Ecto neural progenitor cell (in vitro differentiated cells): ENCODE measurements around the gene ANKMY1.
A peak's percentile ranks its signal among the peaks of the same experiment; 100 is the strongest.
"Not testable (repeated sequence)": the region's sequence is repeated elsewhere in the genome, so short reads cannot be mapped to it uniquely, and the experiment has no call there.

Experiments used
- DNase-seq: peaks from one replicate; pipeline ENCODE4 v3.0.0-alpha.2; 2018; ENCODE audit warnings: low spot score

The ANKMY1 gene

DNA sequence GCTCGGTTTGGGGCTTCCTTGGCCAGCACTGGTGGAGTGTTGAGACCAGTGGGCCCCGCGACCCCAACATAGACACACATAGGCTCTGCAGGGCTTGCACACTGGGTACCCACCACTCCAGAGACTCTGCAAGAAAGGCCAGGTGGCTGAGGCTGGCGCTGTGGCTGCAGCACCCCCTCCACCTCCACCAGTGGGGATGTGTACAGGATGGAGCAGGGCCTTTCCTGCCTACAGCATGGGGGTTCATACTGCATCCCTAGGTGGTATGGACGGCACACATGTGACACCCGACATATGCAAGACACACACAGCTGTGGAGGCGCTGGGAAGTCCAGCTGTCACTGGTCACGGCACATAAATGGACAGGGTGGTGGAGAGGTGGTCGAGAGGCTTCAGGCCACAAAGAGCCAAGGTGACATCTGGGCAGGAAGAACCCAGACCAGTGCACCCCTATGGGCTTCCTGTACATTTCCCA, 11.8 kb upstream of the ANKMY1 start:
- no peak for DNase-seq

GRCh38 chr2:240568678-240569522, 11.1 kb upstream of the ANKMY1 start:
- no peak for DNase-seq

- DNase-seq = peak; percentile 70
Observed at GRCh38 chr2:240567872-240568677, 10.3 kb upstream of the ANKMY1 start, which contains the start of gene RNPEPL1. Gene RNPEPL1 (plus strand): TSS chr2:240568484. CDS start chr2:240568587, 103 bp downstream.

DNA sequence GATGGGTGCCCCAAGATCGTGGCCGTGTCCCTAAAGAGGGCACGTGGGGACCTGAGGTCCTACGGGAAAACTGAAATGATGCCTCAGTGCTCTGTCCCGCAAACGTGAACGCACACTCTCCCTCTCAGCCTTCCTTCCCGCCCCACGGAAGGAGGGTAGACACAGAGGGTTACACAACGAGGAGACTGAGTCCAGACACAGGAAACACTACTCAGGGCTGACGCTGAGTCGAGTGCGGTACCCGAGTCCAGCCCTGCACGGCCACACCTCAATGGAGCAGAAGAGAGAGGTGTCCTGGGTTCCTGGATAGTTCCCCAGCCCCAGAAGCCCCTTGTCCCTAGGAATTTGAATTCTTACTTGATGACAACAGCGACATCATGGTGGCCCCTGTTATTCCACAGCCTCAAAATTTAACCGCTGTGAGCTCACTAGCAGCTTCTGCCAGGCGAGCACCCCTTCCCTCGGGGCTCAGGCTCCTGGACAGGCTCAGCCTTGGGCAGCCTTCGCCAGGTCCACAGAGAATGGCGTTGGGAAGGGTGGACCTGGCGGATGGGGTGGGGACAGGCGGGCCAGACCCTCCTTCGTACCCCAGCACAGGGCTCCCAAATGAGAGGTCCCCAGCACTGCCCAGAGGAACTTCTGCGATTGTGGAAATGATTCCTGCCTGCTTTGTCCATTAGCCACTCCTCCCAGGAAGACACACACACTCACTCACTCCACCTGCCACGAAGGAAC, 9.5 kb upstream of the ANKMY1 start:
- DNase-seq = no peak

GRCh38 chr2:240566203-240567136, 8.7 kb upstream of the ANKMY1 start:
- DNase-seq = peak; percentile 90

DNA sequence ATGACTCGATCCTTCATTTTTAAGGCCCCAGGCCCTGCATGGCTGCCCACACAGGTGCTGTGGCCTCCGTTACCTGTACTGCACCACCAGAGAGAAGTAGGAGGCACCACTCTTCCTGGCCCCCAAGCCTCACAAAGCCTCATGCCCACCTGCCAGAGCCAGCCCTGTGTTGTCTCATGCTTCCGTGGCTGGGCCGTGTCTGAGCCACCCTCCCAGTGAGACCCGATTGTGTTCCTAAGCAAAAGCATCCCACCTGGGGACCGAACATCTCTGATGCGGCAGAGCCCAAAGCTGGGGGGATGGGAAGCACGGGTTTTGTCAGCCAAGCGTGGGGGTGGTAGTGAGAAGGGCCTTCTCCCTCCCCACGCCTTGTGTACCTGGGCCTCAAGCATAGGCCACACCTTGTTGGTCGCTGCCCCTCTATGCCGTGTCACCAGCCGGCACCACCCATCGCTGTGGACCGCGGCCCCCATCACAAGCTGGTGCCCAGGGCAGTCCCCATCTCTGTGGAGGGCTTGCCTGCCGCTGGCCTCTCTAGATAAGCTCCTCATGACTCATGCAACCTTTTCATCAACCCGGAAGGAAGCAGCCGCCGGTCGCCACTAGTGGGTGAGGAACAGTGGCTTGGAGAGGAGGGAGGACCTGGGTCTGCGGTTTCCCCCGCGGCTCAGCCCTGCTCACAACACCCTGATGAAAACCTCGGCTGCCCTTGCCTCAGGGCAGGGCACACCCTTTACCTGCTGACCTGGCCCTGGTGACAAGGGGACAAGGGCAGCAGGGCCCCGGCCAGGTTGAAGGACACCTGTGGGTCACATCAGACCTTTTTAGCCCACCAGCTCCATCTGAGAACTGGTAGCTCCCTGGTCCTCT, 7.8 kb upstream of the ANKMY1 start:
- DNase-seq = no peak

- DNase-seq = peak; percentile 40
Observed at GRCh38 chr2:240564561-240565332, 7.0 kb upstream of the ANKMY1 start.

GRCh38 chr2:240563951-240564560, 6.3 kb upstream of the ANKMY1 start:
- no peak for DNase-seq

- not testable (repeated sequence) for DNase-seq
Observed at GRCh38 chr2:240563231-240563630, 5.4 kb upstream of the ANKMY1 start.

- DNase-seq = no peak
Observed at GRCh38 chr2:240561325-240561971, 3.7 kb upstream of the ANKMY1 start.

DNA sequence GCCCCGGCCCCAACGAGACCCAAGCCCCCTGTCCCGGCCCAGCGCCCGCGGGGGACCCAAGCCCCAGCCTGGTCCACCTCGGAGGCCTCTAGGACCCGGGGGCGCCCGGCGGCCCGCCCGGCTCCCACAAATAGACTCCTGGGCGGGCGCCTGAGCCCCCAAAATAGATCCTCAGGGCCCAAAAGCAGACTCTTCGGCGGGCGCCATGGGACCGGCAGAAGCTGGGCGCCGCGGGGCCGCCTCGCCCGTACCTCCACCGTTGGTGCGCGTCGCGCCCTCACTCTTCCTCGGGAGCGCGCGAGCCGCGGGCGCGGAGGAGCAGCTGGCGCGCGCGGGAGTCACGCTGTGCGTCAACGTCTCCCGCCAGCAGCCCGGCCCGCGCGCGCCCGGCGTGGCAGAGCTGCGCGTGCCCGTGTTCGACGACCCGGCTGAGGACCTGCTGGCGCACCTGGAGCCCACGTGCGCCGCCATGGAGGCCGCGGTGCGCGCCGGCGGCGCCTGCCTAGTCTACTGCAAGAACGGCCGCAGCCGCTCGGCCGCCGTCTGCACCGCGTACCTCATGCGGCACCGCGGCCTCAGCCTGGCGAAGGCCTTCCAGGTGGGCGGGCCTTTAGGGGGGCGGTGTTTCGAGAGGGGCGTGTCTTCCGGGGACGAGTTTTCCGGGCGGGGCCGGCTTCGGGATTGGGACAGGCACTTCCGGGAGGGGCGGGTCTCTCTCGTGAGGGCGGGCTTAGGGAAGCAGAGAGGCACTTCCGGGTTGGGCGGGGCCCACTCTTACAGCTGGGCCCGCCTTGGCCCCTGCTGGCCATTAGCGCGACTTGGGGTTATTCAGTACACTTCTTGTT, 2.9 kb upstream of the ANKMY1 start:
- peak; percentile 99 for DNase-seq

DNA sequence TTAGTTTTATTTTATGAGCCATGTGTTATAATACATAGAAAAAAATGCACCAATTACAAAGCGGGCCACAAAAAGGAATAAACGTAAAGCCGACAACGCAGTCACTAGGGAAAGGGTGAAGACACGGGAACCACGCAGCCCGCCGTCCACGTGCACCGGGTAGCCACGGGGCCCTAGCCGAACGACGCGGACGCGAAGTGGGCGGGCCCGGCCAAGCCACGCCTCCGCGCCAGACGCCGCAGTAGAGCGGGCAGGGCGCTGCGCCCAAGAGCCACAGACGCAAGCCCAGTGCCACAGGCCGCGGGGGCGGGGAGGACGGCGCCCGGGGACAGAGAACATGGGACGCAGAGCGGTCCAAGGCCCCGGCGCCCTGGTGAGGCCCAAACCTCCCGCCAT, 2.3 kb upstream of the ANKMY1 start, which contains the start of gene DUSP28:
Gene DUSP28, plus strand, starts transcription at position 274 of the 396 bp plus-strand sequence. CDS start 328 bp downstream, outside the sequence.
- DNase-seq = no peak

- no peak for DNase-seq
Observed at GRCh38 chr2:240559286-240559685, 1.5 kb upstream of the ANKMY1 start.

DNA sequence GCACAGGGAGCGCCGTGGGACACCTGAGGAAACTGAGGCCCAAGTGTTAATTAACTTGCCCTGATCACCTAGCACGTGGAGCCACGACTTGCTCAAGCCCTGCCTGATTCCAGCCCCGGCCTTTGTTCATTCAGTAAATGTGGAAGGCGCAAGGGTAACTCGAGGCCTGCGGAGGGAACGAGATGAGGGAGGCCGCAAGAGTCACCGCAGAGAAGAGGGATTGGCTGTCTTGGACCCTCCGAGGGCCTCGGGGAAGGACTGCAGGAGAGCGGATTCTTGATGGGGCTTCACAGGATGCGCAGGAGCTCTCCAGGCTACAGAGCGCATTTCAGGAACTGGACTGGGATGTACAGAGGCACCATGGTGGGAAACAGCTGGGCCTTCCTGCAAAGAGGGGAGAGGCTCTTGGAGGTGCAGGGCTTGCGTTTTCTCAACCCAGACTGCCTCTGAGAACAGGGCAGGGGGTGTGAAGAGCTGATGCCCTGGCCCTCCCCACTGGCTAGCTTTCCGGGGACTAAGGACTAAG, 511 bp upstream of the ANKMY1 start:
- DNase-seq = no peak

- DNase-seq = no peak
Observed at GRCh38 chr2:240557101-240557751, 562 bp downstream of the ANKMY1 start.

DNA sequence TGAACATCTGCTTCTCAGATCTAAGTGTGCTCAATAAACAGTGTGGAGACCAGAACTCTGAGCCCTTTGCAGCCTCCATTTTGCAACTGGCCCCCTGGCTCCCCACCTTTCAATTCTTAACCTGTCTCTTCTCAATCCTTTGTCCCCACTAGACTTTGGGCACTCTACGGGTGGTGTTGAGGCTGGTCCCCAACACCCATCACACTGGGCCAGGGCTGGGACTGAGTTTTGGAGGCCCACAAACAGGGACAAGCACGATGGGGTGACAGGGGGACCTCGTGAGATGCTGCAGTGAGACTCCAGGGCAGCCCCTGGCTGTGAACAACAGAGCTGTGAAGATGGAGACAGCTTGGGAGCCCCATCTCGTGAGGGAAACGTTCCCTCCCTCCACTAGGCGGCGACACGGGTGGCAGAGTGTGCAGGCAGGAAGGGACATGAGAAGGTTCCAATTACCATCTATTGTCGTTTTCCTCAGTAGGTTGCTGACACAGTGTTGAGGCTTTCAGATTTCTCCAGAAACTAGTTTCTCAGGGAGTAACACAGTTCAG, 1.2 kb downstream of the ANKMY1 start:
- peak; percentile 77 for DNase-seq
